ENCODE data around the gene CDKN1A.

The CDKN1A gene

DNA sequence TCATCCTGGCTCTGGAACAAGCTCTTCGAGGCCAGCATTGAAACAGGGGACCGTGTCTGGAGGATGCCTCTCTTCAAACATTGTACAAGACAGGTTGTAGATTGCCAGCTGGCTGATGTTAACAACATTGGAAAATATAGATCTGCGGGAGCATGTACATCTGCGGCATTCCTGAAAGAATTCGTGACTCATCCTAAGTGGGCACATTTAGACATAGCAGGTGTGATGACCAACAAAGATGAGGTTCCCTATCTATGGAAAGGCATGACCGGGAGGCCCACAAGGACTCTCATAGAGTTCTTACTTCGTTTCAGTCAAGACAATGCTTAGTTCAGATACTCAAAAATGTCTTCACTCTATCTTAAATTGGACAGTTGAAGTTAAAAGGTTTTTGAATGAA lies 3.6 kb upstream of the CDKN1A start:
- peaks cover 13% of the 10 kb centered on the region for H3K27me3 ChIP-seq (ENCODE audit: insufficient read depth, poor library complexity, severe bottlenecking)
- H3K27ac ChIP-seq (replicated peaks): no peak overlapping the region
- no peak overlapping the region for H3K4me3 ChIP-seq (replicated peaks; ENCODE audit: insufficient read depth, low read length)
- DNase-seq (ENCODE audit: low read depth in 1 of 2, low spot score in 1 of 2): no peak
- TF ChIP-seq GABPA (IDR thresholded peaks at IDR 0.05; ENCODE audit: low read depth) (no peak), SPI1 (IDR thresholded peaks at IDR 0.05; ENCODE audit: borderline replicate concordance, low read depth) (no peak), POLR2AphosphoS5 (IDR thresholded peaks at IDR 0.05; ENCODE audit: low read depth) (no peak)
- TF ChIP-seq, protein P1, sequence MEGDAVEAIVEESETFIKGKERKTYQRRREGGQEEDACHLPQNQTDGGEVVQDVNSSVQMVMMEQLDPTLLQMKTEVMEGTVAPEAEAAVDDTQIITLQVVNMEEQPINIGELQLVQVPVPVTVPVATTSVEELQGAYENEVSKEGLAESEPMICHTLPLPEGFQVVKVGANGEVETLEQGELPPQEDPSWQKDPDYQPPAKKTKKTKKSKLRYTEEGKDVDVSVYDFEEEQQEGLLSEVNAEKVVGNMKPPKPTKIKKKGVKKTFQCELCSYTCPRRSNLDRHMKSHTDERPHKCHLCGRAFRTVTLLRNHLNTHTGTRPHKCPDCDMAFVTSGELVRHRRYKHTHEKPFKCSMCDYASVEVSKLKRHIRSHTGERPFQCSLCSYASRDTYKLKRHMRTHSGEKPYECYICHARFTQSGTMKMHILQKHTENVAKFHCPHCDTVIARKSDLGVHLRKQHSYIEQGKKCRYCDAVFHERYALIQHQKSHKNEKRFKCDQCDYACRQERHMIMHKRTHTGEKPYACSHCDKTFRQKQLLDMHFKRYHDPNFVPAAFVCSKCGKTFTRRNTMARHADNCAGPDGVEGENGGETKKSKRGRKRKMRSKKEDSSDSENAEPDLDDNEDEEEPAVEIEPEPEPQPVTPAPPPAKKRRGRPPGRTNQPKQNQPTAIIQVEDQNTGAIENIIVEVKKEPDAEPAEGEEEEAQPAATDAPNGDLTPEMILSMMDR (IDR thresholded peaks at IDR 0.05; ENCODE audit: insufficient read depth, low read length): no peak
- TF ChIP-seq, protein P2, sequence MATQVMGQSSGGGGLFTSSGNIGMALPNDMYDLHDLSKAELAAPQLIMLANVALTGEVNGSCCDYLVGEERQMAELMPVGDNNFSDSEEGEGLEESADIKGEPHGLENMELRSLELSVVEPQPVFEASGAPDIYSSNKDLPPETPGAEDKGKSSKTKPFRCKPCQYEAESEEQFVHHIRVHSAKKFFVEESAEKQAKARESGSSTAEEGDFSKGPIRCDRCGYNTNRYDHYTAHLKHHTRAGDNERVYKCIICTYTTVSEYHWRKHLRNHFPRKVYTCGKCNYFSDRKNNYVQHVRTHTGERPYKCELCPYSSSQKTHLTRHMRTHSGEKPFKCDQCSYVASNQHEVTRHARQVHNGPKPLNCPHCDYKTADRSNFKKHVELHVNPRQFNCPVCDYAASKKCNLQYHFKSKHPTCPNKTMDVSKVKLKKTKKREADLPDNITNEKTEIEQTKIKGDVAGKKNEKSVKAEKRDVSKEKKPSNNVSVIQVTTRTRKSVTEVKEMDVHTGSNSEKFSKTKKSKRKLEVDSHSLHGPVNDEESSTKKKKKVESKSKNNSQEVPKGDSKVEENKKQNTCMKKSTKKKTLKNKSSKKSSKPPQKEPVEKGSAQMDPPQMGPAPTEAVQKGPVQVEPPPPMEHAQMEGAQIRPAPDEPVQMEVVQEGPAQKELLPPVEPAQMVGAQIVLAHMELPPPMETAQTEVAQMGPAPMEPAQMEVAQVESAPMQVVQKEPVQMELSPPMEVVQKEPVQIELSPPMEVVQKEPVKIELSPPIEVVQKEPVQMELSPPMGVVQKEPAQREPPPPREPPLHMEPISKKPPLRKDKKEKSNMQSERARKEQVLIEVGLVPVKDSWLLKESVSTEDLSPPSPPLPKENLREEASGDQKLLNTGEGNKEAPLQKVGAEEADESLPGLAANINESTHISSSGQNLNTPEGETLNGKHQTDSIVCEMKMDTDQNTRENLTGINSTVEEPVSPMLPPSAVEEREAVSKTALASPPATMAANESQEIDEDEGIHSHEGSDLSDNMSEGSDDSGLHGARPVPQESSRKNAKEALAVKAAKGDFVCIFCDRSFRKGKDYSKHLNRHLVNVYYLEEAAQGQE (IDR thresholded peaks at IDR 0.05; ENCODE audit: insufficient replicate concordance, low read depth): no peak

DNA sequence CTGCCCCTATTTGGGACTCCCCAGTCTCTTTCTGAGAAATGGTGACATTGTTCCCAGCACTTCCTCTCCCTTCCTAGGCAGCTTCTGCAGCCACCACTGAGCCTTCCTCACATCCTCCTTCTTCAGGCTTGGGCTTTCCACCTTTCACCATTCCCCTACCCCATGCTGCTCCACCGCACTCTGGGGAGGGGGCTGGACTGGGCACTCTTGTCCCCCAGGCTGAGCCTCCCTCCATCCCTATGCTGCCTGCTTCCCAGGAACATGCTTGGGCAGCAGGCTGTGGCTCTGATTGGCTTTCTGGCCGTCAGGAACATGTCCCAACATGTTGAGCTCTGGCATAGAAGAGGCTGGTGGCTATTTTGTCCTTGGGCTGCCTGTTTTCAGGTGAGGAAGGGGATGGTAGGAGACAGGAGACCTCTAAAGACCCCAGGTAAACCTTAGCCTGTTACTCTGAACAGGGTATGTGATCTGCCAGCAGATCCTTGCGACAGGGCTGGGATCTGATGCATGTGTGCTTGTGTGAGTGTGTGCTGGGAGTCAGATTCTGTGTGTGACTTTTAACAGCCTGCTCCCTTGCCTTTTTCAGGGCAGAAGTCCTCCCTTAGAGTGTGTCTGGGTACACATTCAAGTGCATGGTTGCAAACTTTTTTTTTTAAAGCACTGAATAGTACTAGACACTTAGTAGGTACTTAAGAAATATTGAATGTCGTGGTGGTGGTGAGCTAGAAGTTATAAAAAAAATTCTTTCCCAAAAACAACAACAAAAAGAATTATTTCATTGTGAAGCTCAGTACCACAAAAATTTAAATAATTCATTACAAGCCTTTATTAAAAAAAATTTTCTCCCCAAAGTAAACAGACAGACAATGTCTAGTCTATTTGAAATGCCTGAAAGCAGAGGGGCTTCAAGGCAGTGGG lies 2.1 kb upstream of the CDKN1A start:
- Histone ChIP-seq H3K27me3 (ENCODE audit: insufficient read depth, poor library complexity, severe bottlenecking) (peaks cover 16% of the 10 kb centered on the region), H3K4me3 (replicated peaks; ENCODE audit: insufficient read depth, low read length) (no peak overlapping the region), H3K27ac (replicated peaks) (no peak overlapping the region)
- TF ChIP-seq POLR2AphosphoS5 (IDR thresholded peaks at IDR 0.05; ENCODE audit: low read depth) (no peak), SPI1 (IDR thresholded peaks at IDR 0.05; ENCODE audit: borderline replicate concordance, low read depth) (peak; percentile 73; the same call in 1 of the 2 replicates)
- DNase-seq (ENCODE audit: low read depth in 1 of 2, low spot score in 1 of 2): no peak

DNA sequence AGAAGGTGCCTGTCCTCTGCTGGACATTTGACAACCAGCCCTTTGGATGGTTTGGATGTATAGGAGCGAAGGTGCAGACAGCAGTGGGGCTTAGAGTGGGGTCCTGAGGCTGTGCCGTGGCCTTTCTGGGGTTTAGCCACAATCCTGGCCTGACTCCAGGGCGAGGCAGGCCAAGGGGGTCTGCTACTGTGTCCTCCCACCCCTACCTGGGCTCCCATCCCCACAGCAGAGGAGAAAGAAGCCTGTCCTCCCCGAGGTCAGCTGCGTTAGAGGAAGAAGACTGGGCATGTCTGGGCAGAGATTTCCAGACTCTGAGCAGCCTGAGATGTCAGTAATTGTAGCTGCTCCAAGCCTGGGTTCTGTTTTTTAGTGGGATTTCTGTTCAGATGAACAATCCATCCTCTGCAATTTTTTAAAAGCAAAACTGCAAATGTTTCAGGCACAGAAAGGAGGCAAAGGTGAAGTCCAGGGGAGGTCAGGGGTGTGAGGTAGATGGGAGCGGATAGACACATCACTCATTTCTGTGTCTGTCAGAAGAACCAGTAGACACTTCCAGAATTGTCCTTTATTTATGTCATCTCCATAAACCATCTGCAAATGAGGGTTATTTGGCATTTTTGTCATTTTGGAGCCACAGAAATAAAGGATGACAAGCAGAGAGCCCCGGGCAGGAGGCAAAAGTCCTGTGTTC lies 1.3 kb upstream of the CDKN1A start:
- Histone ChIP-seq H3K4me3 (replicated peaks; ENCODE audit: insufficient read depth, low read length) (no peak overlapping the region), H3K27me3 (ENCODE audit: insufficient read depth, poor library complexity, severe bottlenecking) (peaks cover 16% of the 10 kb centered on the region), H3K27ac (replicated peaks) (no peak overlapping the region)
- DNase-seq (ENCODE audit: low read depth in 1 of 2, low spot score in 1 of 2): no peak
- no peak for TF ChIP-seq SPI1 (IDR thresholded peaks at IDR 0.05; ENCODE audit: borderline replicate concordance, low read depth)
- TF ChIP-seq, protein P1 (IDR thresholded peaks at IDR 0.05; ENCODE audit: insufficient read depth, low read length): no peak
- TF ChIP-seq, protein P2 (IDR thresholded peaks at IDR 0.05; ENCODE audit: insufficient replicate concordance, low read depth): no peak
- no peak for TF ChIP-seq POLR2AphosphoS5 (IDR thresholded peaks at IDR 0.05; ENCODE audit: low read depth)
- no peak for TF ChIP-seq GABPA (IDR thresholded peaks at IDR 0.05; ENCODE audit: low read depth)
